Right renal cortex interstitium (tissue), 3 donors: ENCODE measurements around the gene COL23A1. TPM values are rescaled to one million over a fixed set of nuclear protein-coding genes. Genes with fewer than 3 reads are reported as not detected.

Experiments used
- DNase-seq, 3 donors: peaks; one replicate each; pipeline ENCODE4 v3.0.0-alpha.2; 2013; ENCODE audit warnings: low read depth in 3 of 3, low spot score in 2 of 3
- polyA plus RNA-seq, 3 donors: library from polyadenylated mRNA; unstranded; fragments of 120-200 nt; gene quantifications; one replicate each; pipeline ENCODE4 v1.2.1, GENCODE V29; 2013; ENCODE audit not compliant: insufficient read length in 3 of 3

COL23A1 gene
- polyA plus RNA-seq, 3 donors = 4.8 to 5.2 (median 4.9) TPM

DNA sequence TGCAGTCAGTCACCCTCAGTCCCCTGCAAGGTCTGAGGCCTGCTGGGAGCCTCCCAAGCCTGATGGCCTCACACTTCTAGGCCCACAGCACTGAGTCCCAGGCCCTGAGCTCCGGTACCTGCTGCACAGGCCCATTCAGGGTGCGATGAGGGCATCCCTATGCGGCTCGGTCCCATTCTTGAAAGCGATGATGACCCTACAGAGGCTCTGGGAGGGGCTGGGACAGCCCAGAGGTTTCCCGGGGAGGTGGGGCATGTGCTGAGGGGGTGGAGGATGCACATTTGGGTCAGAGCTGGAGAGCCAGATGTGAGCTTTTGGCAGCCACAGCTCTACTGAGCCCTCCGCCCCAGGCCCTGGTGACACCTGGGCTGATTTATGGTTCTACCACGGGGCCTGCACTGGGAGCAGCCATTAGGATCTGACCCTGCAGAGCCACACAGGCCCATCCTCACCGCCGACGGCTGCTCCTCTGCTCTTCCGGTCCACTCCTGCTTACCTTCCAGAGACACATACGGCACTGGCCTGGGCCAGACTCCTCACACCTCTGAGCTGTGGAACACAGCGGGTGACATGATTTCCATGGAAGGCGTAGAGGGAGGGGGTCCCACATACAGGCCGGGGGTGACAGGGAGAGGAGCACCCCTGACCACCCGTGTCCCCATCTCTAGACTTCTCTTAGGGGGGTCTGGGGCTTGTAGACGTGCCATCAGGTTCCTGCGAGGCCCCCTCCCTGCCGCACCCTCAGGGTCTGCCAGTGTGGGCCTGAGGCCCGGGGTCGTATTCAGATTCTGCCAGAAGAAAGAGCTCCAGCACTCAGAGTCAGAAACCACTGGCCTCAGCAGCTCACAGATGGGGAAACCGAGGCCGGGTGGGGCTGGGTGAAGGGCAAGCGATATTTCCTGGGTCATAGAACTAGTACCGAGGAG lies 53.4 kb downstream of the COL23A1 start:
- DNase-seq = no peak

- DNase-seq = no peak
Measured at GRCh38 chr5:178535299-178536175, 54.7 kb downstream of the COL23A1 start.

GRCh38 chr5:178533136-178533535 lies 57.1 kb downstream of the COL23A1 start:
- no peak for DNase-seq

DNA sequence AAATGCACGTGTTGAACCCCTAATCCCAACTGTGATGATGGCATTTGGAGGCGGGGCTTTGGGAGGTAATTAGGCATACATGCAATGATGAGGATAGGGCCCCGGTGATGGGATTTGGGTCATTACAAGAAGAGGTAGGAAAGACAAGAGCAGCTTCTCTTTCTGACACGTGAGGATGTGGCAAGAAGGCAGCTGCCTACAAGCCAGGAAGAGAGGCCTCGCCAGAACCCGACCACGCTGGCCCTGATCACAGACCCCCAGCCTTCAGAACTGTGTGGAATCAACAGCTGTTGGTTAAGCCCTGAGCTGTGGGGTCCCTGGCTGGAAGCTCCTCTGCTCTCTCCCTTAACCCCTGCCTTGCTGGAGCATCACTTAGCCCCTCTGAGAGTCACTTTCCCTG lies 57.5 kb downstream of the COL23A1 start:
- no peak for DNase-seq

DNA sequence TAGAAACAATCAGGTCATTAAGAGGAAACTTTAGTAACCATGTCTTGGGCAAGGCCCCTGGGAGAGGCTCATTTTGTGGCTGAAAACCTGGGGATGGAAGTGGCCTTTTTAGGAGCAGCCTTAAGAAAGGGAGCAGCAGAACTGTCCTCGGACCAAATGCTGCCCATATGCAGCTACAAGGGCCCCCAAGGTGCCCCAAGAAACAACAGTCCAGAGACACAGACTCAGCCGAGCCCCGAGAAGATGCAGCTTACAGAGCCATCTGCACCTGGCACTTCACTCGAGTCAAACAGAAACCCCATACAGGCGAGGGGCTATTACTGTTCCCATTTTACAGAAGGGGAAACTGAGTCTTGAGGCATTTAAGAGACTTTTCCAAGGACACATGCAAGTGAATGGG lies 58.0 kb downstream of the COL23A1 start:
- no peak for DNase-seq

- no peak for DNase-seq
Measured at GRCh38 chr5:178531786-178532185, 58.4 kb downstream of the COL23A1 start.

DNA sequence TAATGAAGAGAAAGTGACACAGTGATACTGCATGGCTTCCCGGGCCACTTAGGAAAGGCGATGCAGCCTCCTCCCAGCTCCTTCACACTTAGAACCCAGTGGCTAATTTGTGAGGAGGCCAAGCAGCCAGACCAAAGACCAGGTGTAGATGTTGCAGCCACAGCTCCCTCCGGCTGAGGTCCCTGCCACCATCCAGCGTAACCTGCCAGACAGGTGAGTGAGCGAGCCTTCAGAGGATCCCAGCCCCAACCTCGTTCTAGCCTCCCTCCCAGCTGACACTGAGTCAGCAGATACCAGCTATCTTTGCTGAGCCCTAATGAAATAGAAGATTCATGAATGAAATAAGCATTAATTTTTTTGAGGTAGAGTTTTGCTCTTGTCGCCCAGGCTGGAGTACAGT lies 59.7 kb downstream of the COL23A1 start:
- DNase-seq = no peak

- no peak for DNase-seq
Measured at GRCh38 chr5:178529080-178529479, 61.1 kb downstream of the COL23A1 start.

DNA sequence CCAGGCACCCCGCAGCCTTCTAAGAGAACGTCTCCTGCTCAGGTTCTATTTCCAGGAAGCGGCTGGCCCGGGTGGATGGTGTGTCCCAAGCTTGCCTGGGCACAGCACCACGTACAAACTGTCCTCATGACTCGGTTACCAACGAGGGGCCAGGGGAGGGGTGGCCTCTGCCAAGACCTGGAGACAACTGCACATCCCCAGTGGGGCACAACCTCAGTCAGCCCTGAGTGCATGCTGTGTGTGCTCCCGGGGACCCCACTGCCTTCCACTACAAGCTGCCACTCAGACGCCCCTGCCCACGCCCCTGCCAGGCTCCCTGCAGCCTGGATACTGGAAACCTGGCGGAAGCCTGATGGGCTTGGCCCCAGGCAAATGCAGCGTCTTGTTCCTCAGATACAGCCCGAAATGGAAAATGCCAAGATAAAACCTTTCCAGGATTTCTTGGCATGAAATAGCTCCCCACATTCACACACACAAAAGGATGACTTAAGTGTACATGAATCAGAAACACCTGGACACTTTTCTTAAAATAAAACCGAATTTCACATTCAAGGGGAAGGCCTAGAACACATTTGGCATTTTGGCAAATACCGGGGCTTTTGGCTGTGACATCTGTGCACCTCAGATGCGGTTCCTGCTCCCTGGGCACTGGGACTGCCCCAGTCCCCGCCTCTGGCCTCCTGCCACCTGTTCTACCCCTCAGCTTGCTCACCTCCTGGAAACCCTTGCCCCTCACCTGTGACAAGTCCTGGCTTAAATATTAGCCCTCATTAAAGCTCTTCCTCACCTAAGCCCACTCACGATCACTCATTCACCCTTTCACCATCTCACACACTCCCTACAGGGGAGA lies 62.5 kb downstream of the COL23A1 start:
- DNase-seq = no peak

DNA sequence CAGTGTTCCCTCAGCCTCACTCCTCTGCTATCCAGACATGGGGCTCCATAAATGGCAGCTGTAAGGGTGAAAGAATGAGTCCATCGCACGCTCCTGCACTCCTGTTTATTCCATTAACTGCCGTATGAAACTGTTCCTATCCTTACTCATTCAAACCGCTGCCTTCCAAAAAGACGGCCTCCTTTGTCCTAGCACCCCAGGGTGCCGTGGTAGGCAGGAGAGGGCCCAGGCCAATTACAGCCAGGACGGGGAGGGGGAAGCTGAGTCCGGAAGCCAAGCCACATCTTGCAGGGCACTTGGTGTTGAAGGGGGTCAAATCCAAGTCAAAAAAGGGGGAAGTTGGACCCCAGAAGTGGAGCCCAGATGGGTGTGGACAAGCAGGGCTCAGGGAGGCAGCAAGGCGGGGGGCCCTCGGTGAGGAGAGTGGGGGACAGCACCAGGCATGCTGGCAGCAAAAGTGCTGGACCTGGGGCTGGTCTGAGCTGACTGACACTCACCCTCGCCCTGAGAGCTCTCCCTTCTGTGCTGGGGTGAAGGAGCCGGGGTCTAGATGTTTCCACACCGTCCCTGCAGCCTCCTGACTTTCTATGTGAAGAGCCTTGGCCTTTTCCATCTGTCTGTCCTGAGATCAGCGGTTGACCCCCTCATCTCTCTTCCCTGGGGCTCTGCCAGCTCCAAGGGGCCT lies 63.3 kb downstream of the COL23A1 start:
- DNase-seq = no peak

DNA sequence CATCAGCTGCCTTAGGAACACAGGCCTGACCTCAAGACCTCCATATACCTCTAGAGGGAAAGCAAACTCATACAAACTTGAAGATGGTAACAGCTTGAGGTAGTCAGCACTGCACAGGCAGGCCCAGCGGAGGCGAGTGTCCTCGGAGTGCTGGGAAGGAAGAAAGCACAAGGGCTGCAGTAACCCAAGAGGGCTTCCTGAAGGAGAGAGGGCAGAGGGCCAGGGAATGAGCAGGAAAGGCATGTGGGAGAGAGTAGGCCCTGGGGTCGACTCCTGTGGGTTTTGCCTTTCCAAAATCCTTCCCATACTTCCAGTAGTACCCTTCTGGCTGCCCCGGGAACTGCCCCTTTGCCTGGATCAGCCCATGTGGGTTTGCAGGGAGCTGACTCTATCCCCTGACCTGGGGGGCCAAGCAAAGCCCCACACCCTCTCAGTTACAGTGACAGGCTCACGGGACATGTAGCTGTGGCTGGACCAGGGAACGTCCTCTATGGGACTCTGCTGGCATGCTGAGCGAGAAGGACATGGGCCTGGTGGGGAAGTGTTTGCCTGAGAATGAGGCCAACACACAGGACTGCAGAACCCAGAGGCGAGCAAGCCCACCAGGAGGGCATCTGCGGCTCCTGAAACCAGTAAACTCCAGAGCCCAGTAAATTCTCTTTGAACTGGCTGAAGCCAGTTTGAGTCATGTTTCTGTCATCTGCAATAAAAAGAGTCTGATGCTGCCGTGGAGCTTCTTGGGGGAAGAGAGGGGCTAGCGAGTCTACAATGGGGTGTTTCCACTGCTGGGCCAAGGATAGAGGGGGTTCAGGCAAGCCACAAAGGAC lies 64.1 kb downstream of the COL23A1 start:
- DNase-seq = no peak

DNA sequence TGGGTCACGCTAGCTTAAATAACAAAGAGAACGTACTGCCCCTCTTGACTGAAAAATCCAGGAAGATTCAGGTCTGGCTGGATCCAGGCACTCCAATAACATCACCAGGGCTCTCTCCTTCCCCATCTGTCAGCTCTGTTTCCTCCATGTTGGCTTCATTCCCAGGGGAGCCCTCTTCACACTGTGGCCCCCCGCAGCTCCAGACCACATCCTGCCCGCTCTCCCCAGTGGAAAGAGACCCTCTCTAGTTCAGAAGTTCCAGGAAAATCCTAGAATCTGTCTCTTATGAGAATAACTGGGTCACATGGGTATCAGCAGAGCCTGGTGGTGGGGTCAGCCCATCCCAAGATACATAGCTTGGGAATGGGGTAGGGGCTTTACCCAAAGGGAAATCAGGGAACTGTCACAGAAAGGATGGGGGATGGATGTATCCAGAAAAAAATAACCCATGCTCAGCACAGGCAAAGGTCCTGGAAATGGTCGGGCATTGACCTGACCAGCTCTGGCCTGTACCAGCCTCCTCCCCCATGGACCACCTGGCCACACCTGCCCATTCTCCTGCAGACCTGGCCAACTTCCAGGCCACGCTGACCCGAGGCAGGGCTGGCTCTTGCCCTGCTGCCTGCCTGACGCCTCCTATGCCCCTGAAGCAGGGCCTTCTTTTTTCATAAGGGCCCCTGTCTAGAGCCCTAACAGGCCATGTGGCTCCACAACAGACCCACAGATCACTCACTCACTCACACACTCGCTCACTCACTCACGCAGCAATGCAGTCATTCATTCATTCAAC lies 65.9 kb downstream of the COL23A1 start:
- DNase-seq = no peak

DNA sequence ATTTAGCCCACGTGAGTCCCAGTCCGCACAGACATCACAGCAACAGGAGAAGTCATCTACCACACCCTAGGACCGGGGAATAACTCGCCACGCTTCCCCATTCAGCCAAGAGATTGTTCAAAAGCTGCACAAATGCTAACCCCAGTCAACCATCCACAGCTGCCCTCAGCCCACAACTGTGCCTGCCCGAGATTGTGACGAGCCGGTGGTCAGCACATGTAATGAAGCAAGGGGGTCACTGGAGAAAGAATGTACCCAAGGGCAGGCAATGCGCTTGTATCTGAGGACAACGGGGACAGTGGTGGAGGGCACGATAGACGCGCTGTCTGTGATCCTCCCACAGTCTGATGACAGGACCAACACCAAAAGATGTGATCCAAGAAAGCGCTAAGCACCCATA lies 67.8 kb downstream of the COL23A1 start:
- no peak for DNase-seq

GRCh38 chr5:178520851-178521250 lies 69.3 kb downstream of the COL23A1 start:
- no peak for DNase-seq

DNA sequence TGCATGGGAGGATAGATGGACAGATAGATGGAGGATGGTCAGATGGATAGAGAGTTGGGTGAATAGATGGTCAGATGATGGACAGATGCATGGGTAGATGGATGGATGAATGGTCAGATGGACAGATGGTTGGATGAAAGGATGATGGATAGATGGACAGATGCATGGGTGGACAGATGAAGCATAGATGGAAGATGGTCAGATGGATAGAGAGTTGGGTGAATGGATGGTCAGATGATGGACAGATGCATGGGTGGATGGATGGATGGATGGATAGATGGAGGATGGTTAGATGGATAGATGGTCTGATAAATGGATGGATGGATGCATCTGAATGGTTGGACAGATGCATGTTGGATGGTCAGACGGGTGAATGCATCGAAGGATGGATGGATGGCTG lies 70.4 kb downstream of the COL23A1 start:
- DNase-seq = no peak

- no peak for DNase-seq
Measured at GRCh38 chr5:178519155-178519554, 71.0 kb downstream of the COL23A1 start.

GRCh38 chr5:178516504-178517235 lies 73.5 kb downstream of the COL23A1 start:
- no peak for DNase-seq
